ENCODE measurements around the gene NOTUM.

Gene NOTUM

GRCh38 chr17:81911277-81911961 lies 49.6 kb downstream of the NOTUM start, which contains the start of gene PCYT2:
TSS of gene PCYT2 (minus strand) at chr17:81911399. CDS start at chr17:81911355, 44 bp downstream.
- POLR2A ChIA-PET = interaction anchor here (1.4 kb wide), 1 partner anchor 15 kb away, joined by 4 read pairs; no protein-coding TSS in a partner anchor
- no peak for TF ChIP-seq CTCF (IDR thresholded peaks at IDR 0.05; ENCODE audit: insufficient read depth, low read length, missing control alignments)
- DNase-seq (ENCODE audit: low read depth, low spot score) = no peak
- CTCF ChIA-PET = interaction anchor here (1.0 to 1.4 kb wide), 2 partner anchors 13 to 42 kb away, joined by 4 to 6 read pairs; no protein-coding TSS in a partner anchor
- peak within 1 kb of the TSS; percentile 74 for H3K4me3 ChIP-seq (ENCODE audit: low read depth, low read length)

DNA sequence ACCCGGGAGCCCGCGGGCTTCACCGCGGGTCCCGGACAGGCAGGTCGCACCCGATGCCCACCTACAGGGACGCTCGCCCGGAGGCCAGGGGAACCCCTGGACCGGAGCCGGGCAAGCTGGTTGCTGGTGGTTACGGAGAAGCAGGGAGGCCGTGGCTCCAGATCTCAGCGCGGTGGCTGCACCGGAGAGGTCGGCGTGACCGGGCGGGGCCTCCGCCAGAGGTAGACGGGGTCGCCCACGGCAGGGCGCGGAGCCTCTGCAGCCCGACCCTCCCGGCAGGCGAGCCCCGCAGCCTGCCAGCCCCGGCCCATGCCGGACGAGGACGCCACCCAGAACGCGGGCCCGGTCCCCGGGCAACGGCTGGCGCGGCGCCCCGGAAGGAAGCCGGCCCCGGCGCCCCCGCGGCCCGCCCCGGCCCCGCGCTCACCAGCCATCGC lies 50.1 kb downstream of the NOTUM start:
- CTCF ChIA-PET = interaction anchor here (1.0 to 1.4 kb wide), 2 partner anchors 13 to 41 kb away, joined by 4 to 6 read pairs; no protein-coding TSS in a partner anchor
- no peak for TF ChIP-seq CTCF (IDR thresholded peaks at IDR 0.05; ENCODE audit: insufficient read depth, low read length, missing control alignments)
- no peak for DNase-seq (ENCODE audit: low read depth, low spot score)
- POLR2A ChIA-PET = interaction anchor here (1.4 kb wide), 1 partner anchor 15 kb away, joined by 4 read pairs; no protein-coding TSS in a partner anchor
- peak overlapping the region; percentile 74 for H3K4me3 ChIP-seq (ENCODE audit: low read depth, low read length)

DNA sequence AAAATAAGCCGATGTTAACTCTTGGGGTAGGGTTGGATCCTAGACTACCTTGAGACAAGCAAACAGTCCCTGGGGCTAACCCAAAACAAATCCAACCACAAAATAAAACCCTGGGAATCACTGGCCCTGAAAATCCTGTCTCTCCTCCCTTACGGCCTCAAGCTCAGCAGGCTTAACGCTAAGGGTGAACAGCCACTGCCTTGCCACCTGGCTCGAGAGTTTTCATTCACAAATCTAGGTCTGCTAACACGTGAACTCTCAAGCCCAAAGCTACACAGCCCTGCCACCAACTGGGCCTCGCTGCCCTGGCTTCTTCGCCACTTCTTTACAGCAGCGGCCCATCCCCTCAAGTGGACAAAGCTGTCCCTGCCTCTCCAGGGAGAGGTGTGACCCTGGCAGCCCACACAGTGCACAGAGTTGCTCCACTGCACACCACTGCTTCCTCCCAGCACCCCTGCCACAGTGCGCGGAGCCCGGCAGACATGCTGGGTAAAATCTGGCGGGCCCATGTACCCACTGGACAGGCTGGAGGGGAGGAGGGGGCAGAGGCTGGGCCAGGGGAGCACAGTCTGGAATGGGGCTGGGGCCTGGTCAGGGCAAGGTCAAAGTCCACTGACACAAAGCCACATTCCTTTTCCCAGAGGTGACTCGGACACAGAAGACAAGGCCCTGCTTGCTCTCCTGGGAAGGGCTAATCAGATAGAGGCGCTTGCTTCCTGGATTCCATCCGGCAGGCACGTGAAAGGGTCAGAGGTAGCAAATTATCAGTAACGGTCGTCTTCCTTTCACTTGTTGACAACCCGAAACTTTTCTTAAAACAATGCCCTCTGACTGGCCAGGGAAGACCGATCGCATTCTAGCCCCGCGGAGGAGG lies 50.8 kb downstream of the NOTUM start:
- POLR2A ChIA-PET = interaction anchor here (1.4 kb wide), 1 partner anchor 16 kb away, joined by 4 read pairs; no protein-coding TSS in a partner anchor
- peak overlapping the region; percentile 74 for H3K4me3 ChIP-seq (ENCODE audit: low read depth, low read length)
- CTCF ChIA-PET = interaction anchor here (1.1 to 1.4 kb wide), 2 partner anchors 19 to 41 kb away, joined by 5 to 6 read pairs; no protein-coding TSS in a partner anchor
- no peak for TF ChIP-seq CTCF (IDR thresholded peaks at IDR 0.05; ENCODE audit: insufficient read depth, low read length, missing control alignments)
- DNase-seq (ENCODE audit: low read depth, low spot score) = no peak

GRCh38 chr17:81909231-81909630 lies 51.8 kb downstream of the NOTUM start:
- no peak for DNase-seq (ENCODE audit: low read depth, low spot score)
- TF ChIP-seq CTCF (IDR thresholded peaks at IDR 0.05; ENCODE audit: insufficient read depth, low read length, missing control alignments) = no peak
- H3K4me3 ChIP-seq (ENCODE audit: low read depth, low read length) = no peak overlapping the region
- ChIA-PET CTCF (interaction anchor here (1.1 kb wide), 1 partner anchor 20 kb away, joined by 5 read pairs; no protein-coding TSS in a partner anchor), POLR2A (no interaction called here)

DNA sequence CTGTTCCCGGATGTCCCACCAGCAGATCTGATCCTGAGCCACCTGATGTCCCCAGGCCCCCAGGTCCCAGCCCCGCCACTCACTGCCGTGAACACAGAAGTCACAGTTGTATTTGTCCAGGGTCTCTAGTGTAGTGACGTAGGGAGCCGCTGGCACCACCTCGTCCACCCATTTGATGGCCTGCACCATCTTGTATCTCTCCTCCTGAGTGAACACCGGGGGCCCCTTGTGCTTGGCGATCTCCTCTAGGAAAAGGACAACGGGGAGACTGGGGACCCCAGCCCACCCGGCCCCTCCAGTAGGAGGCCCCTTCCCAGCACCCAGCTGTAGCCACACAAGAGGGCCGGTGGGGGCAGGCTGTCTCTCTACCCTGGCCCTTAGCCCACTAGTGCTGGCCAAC lies 52.2 kb downstream of the NOTUM start:
- H3K4me3 ChIP-seq (ENCODE audit: low read depth, low read length) = no peak overlapping the region
- no peak for TF ChIP-seq CTCF (IDR thresholded peaks at IDR 0.05; ENCODE audit: insufficient read depth, low read length, missing control alignments)
- DNase-seq (ENCODE audit: low read depth, low spot score) = no peak
- POLR2A ChIA-PET = no interaction called here
- CTCF ChIA-PET = no interaction called here
